Measurements from ENCODE around the gene DUSP6. TPM values are rescaled to one million over a fixed set of nuclear protein-coding genes. Genes with fewer than 3 reads are reported as not detected.

The DUSP6 gene
- total and polyA plus RNA-seq, 2 donors (not counting 1 experiment from before 2014, with no cell fraction given): 3.2 to 42.2 TPM

DNA sequence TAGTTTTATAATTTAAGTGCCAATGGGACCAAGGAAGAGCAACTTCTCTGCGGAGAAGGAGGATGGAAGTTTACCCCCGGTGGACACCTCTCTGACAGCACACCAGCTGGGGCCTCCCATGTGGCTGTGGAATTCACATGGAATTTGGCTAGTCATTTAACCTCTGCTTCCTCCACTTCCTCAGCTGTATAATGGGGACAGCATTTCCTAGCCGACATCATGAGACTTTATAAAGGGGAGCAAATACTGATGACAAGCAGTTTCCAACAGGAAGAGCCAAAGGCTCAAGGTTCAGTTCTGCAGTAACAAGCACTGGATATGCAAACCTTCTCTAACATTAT, 7.5 kb downstream of the DUSP6 start:
- CTCF ChIA-PET: interaction anchor here (1.2 to 5.6 kb wide), 2 partner anchors 10 to 181 kb away, joined by 3 to 21 read pairs; partner anchors contain the start of genes GALNT4 and POC1B
- intact Hi-C loops (cut with micrococcal nuclease): loop anchor here (5.0 kb wide), 3 partner anchors 63 to 1308 kb away; partner anchors contain the start of genes CEP290 and TMTC3

DNA sequence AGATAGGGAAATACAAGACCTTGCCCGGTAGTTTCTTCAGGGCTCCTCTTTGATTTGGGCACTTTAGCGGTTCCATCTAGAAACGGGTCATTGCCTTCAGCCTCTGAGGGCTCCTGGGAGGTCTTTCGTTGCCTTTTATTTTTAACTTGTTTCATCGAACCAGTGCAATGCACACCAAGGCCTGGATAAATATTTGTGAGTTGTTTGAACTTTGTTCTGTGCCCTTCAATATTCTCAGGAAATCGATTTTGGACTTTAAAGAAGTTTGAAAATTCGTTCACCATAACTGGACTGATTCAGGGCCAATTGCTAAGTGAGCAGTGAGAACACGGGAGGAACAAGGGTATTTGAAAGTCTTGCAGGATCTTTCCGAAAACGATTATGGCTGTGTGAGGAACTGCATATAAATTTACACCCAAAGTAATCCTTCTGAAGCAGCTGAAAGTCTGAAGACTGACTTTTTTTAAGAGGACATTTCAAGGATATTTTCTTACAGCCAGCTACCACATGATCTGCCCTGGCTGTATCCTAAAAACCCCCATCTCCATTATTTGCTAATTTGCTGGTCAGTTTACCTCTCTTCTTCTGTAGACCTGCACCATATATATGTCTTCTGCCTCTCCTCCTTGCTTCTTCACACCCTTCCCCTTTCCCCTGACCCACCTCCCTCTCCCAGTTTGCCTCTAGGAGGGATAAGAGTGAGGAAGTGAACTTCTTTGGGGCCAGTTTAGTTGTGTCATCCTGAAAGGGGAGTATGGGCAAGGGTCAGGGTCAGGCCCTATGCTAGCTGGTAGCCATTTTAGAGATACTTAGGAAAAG, 8.0 kb downstream of the DUSP6 start:
- no peak for ATAC-seq (ENCODE audit: low read depth)
- H3K27ac ChIP-seq (ENCODE audit: low read length in 2 of 2): no peak overlapping the region
- H3K9me3 ChIP-seq (ENCODE audit: control extremely low read depth in 1 of 3, control insufficient read depth in 2 of 3, insufficient read depth in 1 of 3, low read length in 2 of 3): no peaks in the 10 kb centered on the region
- peaks cover 12% of the 10 kb centered on the region for H3K79me2 ChIP-seq (ENCODE audit: control insufficient read depth, insufficient read depth, low read length)
- 63% methylated on average over 5 of the region's 10 CpGs for WGBS (ENCODE audit: insufficient coverage)
- H3K9ac ChIP-seq (ENCODE audit: low read length): no peak overlapping the region
- no peaks in the 10 kb centered on the region for H4K20me1 ChIP-seq (ENCODE audit: control insufficient read depth, insufficient read depth, low read length, poor library complexity, severe bottlenecking)
- TF ChIP-seq EZH2 (IDR thresholded peaks at IDR 0.05; ENCODE audit: borderline replicate concordance, insufficient read depth, low read depth, low read length, poor library complexity, severe bottlenecking): no peak
- TF ChIP-seq, protein P1, sequence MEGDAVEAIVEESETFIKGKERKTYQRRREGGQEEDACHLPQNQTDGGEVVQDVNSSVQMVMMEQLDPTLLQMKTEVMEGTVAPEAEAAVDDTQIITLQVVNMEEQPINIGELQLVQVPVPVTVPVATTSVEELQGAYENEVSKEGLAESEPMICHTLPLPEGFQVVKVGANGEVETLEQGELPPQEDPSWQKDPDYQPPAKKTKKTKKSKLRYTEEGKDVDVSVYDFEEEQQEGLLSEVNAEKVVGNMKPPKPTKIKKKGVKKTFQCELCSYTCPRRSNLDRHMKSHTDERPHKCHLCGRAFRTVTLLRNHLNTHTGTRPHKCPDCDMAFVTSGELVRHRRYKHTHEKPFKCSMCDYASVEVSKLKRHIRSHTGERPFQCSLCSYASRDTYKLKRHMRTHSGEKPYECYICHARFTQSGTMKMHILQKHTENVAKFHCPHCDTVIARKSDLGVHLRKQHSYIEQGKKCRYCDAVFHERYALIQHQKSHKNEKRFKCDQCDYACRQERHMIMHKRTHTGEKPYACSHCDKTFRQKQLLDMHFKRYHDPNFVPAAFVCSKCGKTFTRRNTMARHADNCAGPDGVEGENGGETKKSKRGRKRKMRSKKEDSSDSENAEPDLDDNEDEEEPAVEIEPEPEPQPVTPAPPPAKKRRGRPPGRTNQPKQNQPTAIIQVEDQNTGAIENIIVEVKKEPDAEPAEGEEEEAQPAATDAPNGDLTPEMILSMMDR (IDR thresholded peaks at IDR 0.05): no peak
- no peaks in the 10 kb centered on the region for H3K36me3 ChIP-seq (replicated peaks in 1 of 2; ENCODE audit: control extremely low read depth in 1 of 2, control insufficient read depth in 1 of 2, extremely low read depth in 1 of 2, insufficient read depth in 2 of 2, low read length in 1 of 2)
- Mint-ChIP-seq H3K27me3 (no peaks in the 10 kb centered on the region), H3K4me1 (peaks cover 43% of the 10 kb centered on the region), H3K27ac (no peak overlapping the region), H3K4me3 (no peak overlapping the region), H3K9me3 (ENCODE audit: insufficient read depth) (no peaks in the 10 kb centered on the region)
- H2AFZ ChIP-seq (ENCODE audit: insufficient read depth, low read depth, low read length, poor library complexity, severe bottlenecking): no peak overlapping the region
- ChIA-PET CTCF (interaction anchor here (5.6 kb wide), 1 partner anchor 182 kb away, joined by 21 read pairs; the partner anchor contains the start of genes GALNT4 and POC1B), POLR2A (no interaction called here)
- no peak overlapping the region for H3K4me2 ChIP-seq (replicated peaks; ENCODE audit: low read depth, low read length, poor library complexity, severe bottlenecking)
- H3K4me1 ChIP-seq (ENCODE audit: control insufficient read depth in 2 of 2, insufficient read depth in 2 of 2, low read length in 2 of 2): peaks cover 37 to 40% of the 10 kb centered on the region in 2 donors
- H3K27me3 ChIP-seq (replicated peaks in 1 of 4; ENCODE audit: control extremely low read depth in 1 of 4, control insufficient read depth in 3 of 4, insufficient read depth in 4 of 4, low read length in 3 of 4): no peaks in the 10 kb centered on the region
- H3K4me3 ChIP-seq (ENCODE audit: control extremely low read depth in 1 of 5, extremely low read depth in 1 of 5, insufficient read depth in 1 of 5, low read depth in 2 of 5, low read length in 4 of 5): no peak overlapping the region
- DNase-seq: no peak
- intact Hi-C loops (cut with micrococcal nuclease): no loop called here

More for the DNA sequence above, 7.5 kb downstream of the DUSP6 start:
- Histone ChIP-seq H4K20me1 (ENCODE audit: control insufficient read depth, insufficient read depth, low read length, poor library complexity, severe bottlenecking) (no peaks in the 10 kb centered on the region), H3K4me1 (ENCODE audit: control insufficient read depth in 2 of 2, insufficient read depth in 2 of 2, low read length in 2 of 2) (peaks cover 42 to 45% of the 10 kb centered on the region in 2 donors), H3K4me2 (replicated peaks; ENCODE audit: low read depth, low read length, poor library complexity, severe bottlenecking) (no peak overlapping the region), H3K79me2 (ENCODE audit: control insufficient read depth, insufficient read depth, low read length) (peaks cover 12% of the 10 kb centered on the region), H3K27me3 (replicated peaks in 1 of 4; ENCODE audit: control extremely low read depth in 1 of 4, control insufficient read depth in 3 of 4, insufficient read depth in 4 of 4, low read length in 3 of 4) (no peaks in the 10 kb centered on the region), H3K4me3 (ENCODE audit: control extremely low read depth in 1 of 5, extremely low read depth in 1 of 5, insufficient read depth in 1 of 5, low read depth in 2 of 5, low read length in 4 of 5) (no peak overlapping the region), H3K36me3 (replicated peaks in 1 of 2; ENCODE audit: control extremely low read depth in 1 of 2, control insufficient read depth in 1 of 2, extremely low read depth in 1 of 2, insufficient read depth in 2 of 2, low read length in 1 of 2) (no peaks in the 10 kb centered on the region), H3K9me3 (ENCODE audit: control extremely low read depth in 1 of 3, control insufficient read depth in 2 of 3, insufficient read depth in 1 of 3, low read length in 2 of 3) (no peaks in the 10 kb centered on the region), H3K9ac (ENCODE audit: low read length) (no peak overlapping the region), H2AFZ (ENCODE audit: insufficient read depth, low read depth, low read length, poor library complexity, severe bottlenecking) (no peak overlapping the region), H3K27ac (ENCODE audit: low read length in 2 of 2) (no peak overlapping the region)
- no peak for ATAC-seq (ENCODE audit: low read depth)
- no peaks in the 10 kb centered on the region for H3K9me3 Mint-ChIP-seq (ENCODE audit: insufficient read depth)
- TF ChIP-seq, protein P1 (IDR thresholded peaks at IDR 0.05): no peak
- no peak for TF ChIP-seq EZH2 (IDR thresholded peaks at IDR 0.05; ENCODE audit: borderline replicate concordance, insufficient read depth, low read depth, low read length, poor library complexity, severe bottlenecking)
- peaks cover 49% of the 10 kb centered on the region for H3K4me1 Mint-ChIP-seq
- no peak overlapping the region for H3K4me3 Mint-ChIP-seq
- no peak overlapping the region for H3K27ac Mint-ChIP-seq
- POLR2A ChIA-PET: no interaction called here
- no peaks in the 10 kb centered on the region for H3K27me3 Mint-ChIP-seq
- 83% methylated on average over 3 of the region's 3 CpGs for WGBS (ENCODE audit: insufficient coverage)
- DNase-seq: no peak
